ENCODE measurements around the gene DOC2A. TPM values are rescaled to one million over a fixed set of nuclear protein-coding genes. Genes with fewer than 3 reads are reported as not detected.

DOC2A gene
- total and polyA plus RNA-seq, 10 of the 15 experiments (the other 5 are each of a cell fraction or from before 2014, with no cell fraction given) = 0.06 to 0.17 (median 0.12) TPM; not detected in 6

DNA sequence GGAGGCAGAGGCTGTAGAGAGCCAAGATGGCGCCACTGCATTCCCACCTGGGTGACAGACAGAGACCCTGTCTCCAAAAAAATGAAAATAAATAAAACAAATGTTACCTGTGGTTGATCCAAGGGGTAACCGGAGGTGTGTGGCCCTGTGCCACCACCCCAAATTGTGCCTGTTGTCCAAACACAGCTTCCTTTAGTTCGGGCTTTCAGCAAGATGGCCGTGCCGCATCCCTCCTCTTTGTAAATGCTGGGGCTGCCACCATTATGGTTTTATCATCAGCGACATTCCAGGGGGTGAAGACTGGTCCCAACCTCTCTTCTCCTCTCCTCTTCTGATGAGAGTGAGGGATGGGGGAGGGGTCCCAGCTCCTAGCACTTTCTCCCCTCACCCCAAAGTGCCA is 12.1 kb upstream of the DOC2A start, which contains the start of gene C16orf92 (continued):
- TF ChIP-seq, protein P1, sequence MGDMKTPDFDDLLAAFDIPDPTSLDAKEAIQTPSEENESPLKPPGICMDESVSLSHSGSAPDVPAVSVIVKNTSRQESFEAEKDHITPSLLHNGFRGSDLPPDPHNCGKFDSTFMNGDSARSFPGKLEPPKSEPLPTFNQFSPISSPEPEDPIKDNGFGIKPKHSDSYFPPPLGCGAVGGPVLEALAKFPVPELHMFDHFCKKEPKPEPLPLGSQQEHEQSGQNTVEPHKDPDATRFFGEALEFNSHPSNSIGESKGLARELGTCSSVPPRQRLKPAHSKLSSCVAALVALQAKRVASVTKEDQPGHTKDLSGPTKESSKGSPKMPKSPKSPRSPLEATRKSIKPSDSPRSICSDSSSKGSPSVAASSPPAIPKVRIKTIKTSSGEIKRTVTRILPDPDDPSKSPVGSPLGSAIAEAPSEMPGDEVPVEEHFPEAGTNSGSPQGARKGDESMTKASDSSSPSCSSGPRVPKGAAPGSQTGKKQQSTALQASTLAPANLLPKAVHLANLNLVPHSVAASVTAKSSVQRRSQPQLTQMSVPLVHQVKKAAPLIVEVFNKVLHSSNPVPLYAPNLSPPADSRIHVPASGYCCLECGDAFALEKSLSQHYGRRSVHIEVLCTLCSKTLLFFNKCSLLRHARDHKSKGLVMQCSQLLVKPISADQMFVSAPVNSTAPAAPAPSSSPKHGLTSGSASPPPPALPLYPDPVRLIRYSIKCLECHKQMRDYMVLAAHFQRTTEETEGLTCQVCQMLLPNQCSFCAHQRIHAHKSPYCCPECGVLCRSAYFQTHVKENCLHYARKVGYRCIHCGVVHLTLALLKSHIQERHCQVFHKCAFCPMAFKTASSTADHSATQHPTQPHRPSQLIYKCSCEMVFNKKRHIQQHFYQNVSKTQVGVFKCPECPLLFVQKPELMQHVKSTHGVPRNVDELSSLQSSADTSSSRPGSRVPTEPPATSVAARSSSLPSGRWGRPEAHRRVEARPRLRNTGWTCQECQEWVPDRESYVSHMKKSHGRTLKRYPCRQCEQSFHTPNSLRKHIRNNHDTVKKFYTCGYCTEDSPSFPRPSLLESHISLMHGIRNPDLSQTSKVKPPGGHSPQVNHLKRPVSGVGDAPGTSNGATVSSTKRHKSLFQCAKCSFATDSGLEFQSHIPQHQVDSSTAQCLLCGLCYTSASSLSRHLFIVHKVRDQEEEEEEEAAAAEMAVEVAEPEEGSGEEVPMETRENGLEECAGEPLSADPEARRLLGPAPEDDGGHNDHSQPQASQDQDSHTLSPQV (IDR thresholded peaks at IDR 0.05) = no peak

DNA sequence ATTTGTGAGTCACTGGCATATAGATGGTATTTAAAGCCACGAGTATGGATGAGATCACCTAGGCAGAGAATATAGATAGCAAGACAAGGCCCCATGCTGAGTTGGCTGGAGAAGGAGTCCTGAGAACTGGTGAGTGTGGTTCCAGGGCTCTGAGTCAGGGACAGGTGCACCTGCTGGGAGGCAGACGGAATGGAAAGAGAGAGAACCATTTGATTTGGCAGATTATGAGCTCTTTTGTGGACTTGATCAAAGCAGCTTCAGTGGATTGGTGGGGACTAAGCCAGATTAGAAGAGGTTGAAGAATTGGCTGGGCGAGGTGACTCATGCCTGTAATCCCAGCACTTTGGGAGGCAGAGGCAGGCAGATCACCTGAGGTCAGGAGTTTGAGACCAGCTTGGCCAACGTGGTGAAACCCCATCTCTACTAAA is 7.9 kb upstream of the DOC2A start:
- Histone ChIP-seq H3K9me3 (replicated peaks; ENCODE audit: control insufficient read depth, insufficient read depth, low read length) (no peaks in the 10 kb centered on the region), H3K27ac (ENCODE audit: control insufficient read depth, insufficient read depth) (no peak overlapping the region), H3K9ac (ENCODE audit: control insufficient read depth, insufficient read depth, low read length) (no peak overlapping the region), H3K27me3 (replicated peaks in 1 of 2; ENCODE audit: control insufficient read depth in 2 of 2, insufficient read depth in 2 of 2, low read length in 1 of 2) (peaks cover 0 to 2% of the 10 kb centered on the region in 2 experiments; a peak in 1 of 4 replicates), H3K79me2 (ENCODE audit: control insufficient read depth, insufficient read depth, low read length) (no peaks in the 10 kb centered on the region), H2AFZ (ENCODE audit: control insufficient read depth, low read depth, low read length) (no peak overlapping the region), H3K4me2 (ENCODE audit: control insufficient read depth, insufficient read depth) (no peak overlapping the region), H3K36me3 (ENCODE audit: control insufficient read depth in 2 of 2, insufficient read depth in 2 of 2, low read length in 1 of 2) (no peaks in the 10 kb centered on the region), H3K4me1 (ENCODE audit: control insufficient read depth, insufficient read depth, low read length) (0 out of 2 replicates have a peak, but pooled peaks cover 2% of the 10 kb centered on the region), H3K4me3 (no peak overlapping the region), H4K20me1 (ENCODE audit: control insufficient read depth, insufficient read depth) (no peaks in the 10 kb centered on the region)
- in situ Hi-C loops (cut with MboI) (loop anchor here (25.0 kb wide), 1 partner anchor 906 kb away; no protein-coding TSS in a partner anchor), intact Hi-C loops (cut with micrococcal nuclease; ENCODE audit: unreplicated experiment) (no loop called here)
- DNase-seq (ENCODE audit: low read depth, low spot score) (no peak), FAIRE-seq (no peak), ATAC-seq (no peak)
- ChIA-PET RAD21 (ENCODE audit: unreplicated experiment) (interaction anchor here (1.0 to 1.9 kb wide), 2 partner anchors 13 to 826 kb away, joined by 5 to 6 read pairs; partner anchors contain the start of gene TLCD3B), SMC1A (ENCODE audit: uncharacterized antibody, unreplicated experiment) (interaction anchor here (1.0 to 1.2 kb wide), 2 partner anchors 42 to 170 kb away, joined by 3 read pairs; no protein-coding TSS in a partner anchor), CTCF (interaction anchor here (0.7 to 3.0 kb wide), 5 partner anchors 10 to 190 kb away, joined by 3 to 12 read pairs (median 4); partner anchors contain the start of gene TLCD3B), POLR2A (interaction anchor here (0.5 kb wide), 1 partner anchor 1045 kb away, joined by 3 read pairs; no protein-coding TSS in a partner anchor)
- WGBS (ENCODE audit: insufficient coverage, insufficient replicate concordance, low lambda C conversion rate, missing lambda C conversion rate) = 11% methylated on average over 4 of the region's 4 CpGs
- TF ChIP-seq, protein P1 (IDR thresholded peaks at IDR 0.05) = no peak
- no peak for TF ChIP-seq GATAD2B (conservative IDR thresholded peaks at IDR 0.05; ENCODE audit: low read depth)
- TF ChIP-seq IKZF1 (conservative IDR thresholded peaks at IDR 0.05) = no peak
- TF ChIP-seq RBBP5 (conservative IDR thresholded peaks at IDR 0.05) = no peak
- no peak for TF ChIP-seq CHD4 (IDR thresholded peaks at IDR 0.05)
- TF ChIP-seq ATF7 (IDR thresholded peaks at IDR 0.05; ENCODE audit: low read depth) = no peak
- no peak for TF ChIP-seq SMARCA5 (IDR thresholded peaks at IDR 0.05)
- no peak for TF ChIP-seq SREBF1 (IDR thresholded peaks at IDR 0.05; ENCODE audit: low read length)
- no peak for TF ChIP-seq SUZ12 (IDR thresholded peaks at IDR 0.05; ENCODE audit: unreplicated experiment)
- TF ChIP-seq, protein P2, sequence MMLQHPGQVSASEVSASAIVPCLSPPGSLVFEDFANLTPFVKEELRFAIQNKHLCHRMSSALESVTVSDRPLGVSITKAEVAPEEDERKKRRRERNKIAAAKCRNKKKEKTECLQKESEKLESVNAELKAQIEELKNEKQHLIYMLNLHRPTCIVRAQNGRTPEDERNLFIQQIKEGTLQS (IDR thresholded peaks at IDR 0.05; ENCODE audit: borderline replicate concordance, extremely low read depth, low read depth, low read length) = no peak
- TF ChIP-seq SMC3 (IDR thresholded peaks at IDR 0.05; ENCODE audit: borderline replicate concordance, low read length) = no peak
- no TSS peak for BruUV-seq (replicated peaks)

Measured in GM12878 (cell line).